HepG2 (cell line): ENCODE data around the gene SEC16A. TPM values are rescaled to one million over a fixed set of nuclear protein-coding genes. Genes with fewer than 3 reads are reported as not detected.
A peak's percentile ranks its signal among the peaks of the same experiment; 100 is the strongest.

Experiments
- AFF4 ChIP-seq: sonication (generic); formaldehyde crosslinking; IDR thresholded peaks from 2 replicates; pipeline ENCODE4 v1.4.0; 2020; ENCODE audit warnings: missing genetic modification reagents
- ATF3 ChIP-seq: sonication (generic); formaldehyde crosslinking; IDR thresholded peaks from 2 replicates; pipeline ENCODE4 v1.4.0; 2020; ENCODE audit warnings: missing genetic modification reagents
- GATAD2A ChIP-seq: IDR thresholded peaks from 2 replicates; pipeline ENCODE4 v1.6.1; 2016
- HDAC6 ChIP-seq: fragments of 200-600 bp; sonication (generic); IDR thresholded peaks from 2 replicates; pipeline ENCODE4 v1.7.0; 2017; ENCODE audit warnings: mild to moderate bottlenecking, antibody characterized with exemption, low read length, low read depth
- KDM5B ChIP-seq: sonication (generic); formaldehyde crosslinking; IDR thresholded peaks from 2 replicates; pipeline ENCODE4 v1.4.0; 2020; ENCODE audit warnings: missing genetic modification reagents, mild to moderate bottlenecking, borderline replicate concordance
- NFATC3 ChIP-seq: sonication (generic); formaldehyde crosslinking; IDR thresholded peaks from 2 replicates; pipeline ENCODE4 v1.5.1; 2020; ENCODE audit warnings: mild to moderate bottlenecking, missing genetic modification reagents
- NFE2 ChIP-seq: sonication (generic); formaldehyde crosslinking; IDR thresholded peaks from 2 replicates; pipeline ENCODE4 v1.4.0; 2020; ENCODE audit warnings: missing genetic modification reagents
- NRL ChIP-seq: sonication (generic); formaldehyde crosslinking; IDR thresholded peaks from 2 replicates; pipeline ENCODE4 v1.5.0; 2020; ENCODE audit warnings: missing genetic modification reagents, mild to moderate bottlenecking, moderate library complexity, borderline replicate concordance
- PHF21A ChIP-seq: sonication (generic); formaldehyde crosslinking; IDR thresholded peaks from 2 replicates; pipeline ENCODE4 v1.5.0; 2020; ENCODE audit warnings: mild to moderate bottlenecking, missing genetic modification reagents
- PRPF4 ChIP-seq: fragments of 200-400 bp; formaldehyde crosslinking; IDR thresholded peaks from 2 replicates; pipeline ENCODE4 v1.6.1; 2016; ENCODE audit warnings: low read length, low read depth; ENCODE audit not compliant: poor library complexity, severe bottlenecking
- RORA ChIP-seq: sonication (generic); formaldehyde crosslinking; IDR thresholded peaks from 2 replicates; pipeline ENCODE4 v1.5.0; 2020; ENCODE audit warnings: mild to moderate bottlenecking, missing genetic modification reagents, moderate library complexity
- SP2 ChIP-seq: sonication (generic); formaldehyde crosslinking; IDR thresholded peaks from 2 replicates; pipeline ENCODE4 v1.5.1; 2020; ENCODE audit warnings: mild to moderate bottlenecking, missing genetic modification reagents
- WIZ ChIP-seq: sonication (generic); formaldehyde crosslinking; IDR thresholded peaks from 2 replicates; pipeline ENCODE4 v1.5.1; 2020; ENCODE audit warnings: mild to moderate bottlenecking, missing genetic modification reagents
- ZBTB39 ChIP-seq: sonication (generic); formaldehyde crosslinking; IDR thresholded peaks from 2 replicates; pipeline ENCODE4 v1.5.0; 2020; ENCODE audit warnings: missing genetic modification reagents
- ZBTB7B ChIP-seq: sonication (generic); formaldehyde crosslinking; IDR thresholded peaks from 2 replicates; pipeline ENCODE4 v1.4.0; 2020; ENCODE audit warnings: missing genetic modification reagents
- ZFP82 ChIP-seq: sonication (generic); formaldehyde crosslinking; IDR thresholded peaks from 2 replicates; pipeline ENCODE4 v1.5.1; 2020; ENCODE audit warnings: mild to moderate bottlenecking, missing genetic modification reagents, borderline replicate concordance
- ZHX1 ChIP-seq: sonication (generic); formaldehyde crosslinking; IDR thresholded peaks from 2 replicates; pipeline ENCODE4 v1.8.1; 2022; ENCODE audit warnings: low read depth, mild to moderate bottlenecking, missing genetic modification reagents
- ZNF124 ChIP-seq: sonication (generic); formaldehyde crosslinking; IDR thresholded peaks from 2 replicates; pipeline ENCODE4 v1.4.0; 2020; ENCODE audit warnings: missing genetic modification reagents
- ZNF781 ChIP-seq: sonication (generic); formaldehyde crosslinking; IDR thresholded peaks from 2 replicates; pipeline ENCODE4 v1.5.1; 2020; ENCODE audit warnings: borderline replicate concordance, mild to moderate bottlenecking, missing genetic modification reagents; ENCODE audit errors: not compliant biosample characterization
- ZNF883 ChIP-seq: sonication (generic); formaldehyde crosslinking; IDR thresholded peaks from 2 replicates; pipeline ENCODE4 v1.5.1; 2020; ENCODE audit warnings: mild to moderate bottlenecking, missing genetic modification reagents; ENCODE audit errors: not compliant biosample characterization
- polyA plus RNA-seq, 8 experiments: library from polyadenylated mRNA; depleted of rRNA in 3 of 8; stranded (reverse) in 7 of 8; unstranded in 1 of 8; fragments of >200 nt; fragmentation: Illumina TruSeq in 4 of 8; extraction: Trizol in 4 of 8; gene quantifications; 2 replicates each; pipeline versions ENCODE4 v1.2.1 to v1.2.3, GENCODE V29; 2011 to 2016; ENCODE audit warnings: low read depth in 4 of 8, missing spikeins in 1 of 8, mixed read lengths in 1 of 8; ENCODE audit not compliant: insufficient read depth in 1 of 8
- total RNA-seq, 5 experiments: library from RNA; depleted of rRNA; stranded (reverse); fragments of >200 nt; fragmentation: Illumina TruSeq; extraction: Trizol; gene quantifications; 2 replicates each; pipeline ENCODE4 v1.2.3, GENCODE V29; 2016; ENCODE audit warnings: low read depth in 1 of 5

SEC16A gene
- total and polyA plus RNA-seq, 2 of the 13 experiments (the other 11 are each of a cell fraction or from before 2014, with no cell fraction given) = 15.9 to 18.9 TPM

DNA sequence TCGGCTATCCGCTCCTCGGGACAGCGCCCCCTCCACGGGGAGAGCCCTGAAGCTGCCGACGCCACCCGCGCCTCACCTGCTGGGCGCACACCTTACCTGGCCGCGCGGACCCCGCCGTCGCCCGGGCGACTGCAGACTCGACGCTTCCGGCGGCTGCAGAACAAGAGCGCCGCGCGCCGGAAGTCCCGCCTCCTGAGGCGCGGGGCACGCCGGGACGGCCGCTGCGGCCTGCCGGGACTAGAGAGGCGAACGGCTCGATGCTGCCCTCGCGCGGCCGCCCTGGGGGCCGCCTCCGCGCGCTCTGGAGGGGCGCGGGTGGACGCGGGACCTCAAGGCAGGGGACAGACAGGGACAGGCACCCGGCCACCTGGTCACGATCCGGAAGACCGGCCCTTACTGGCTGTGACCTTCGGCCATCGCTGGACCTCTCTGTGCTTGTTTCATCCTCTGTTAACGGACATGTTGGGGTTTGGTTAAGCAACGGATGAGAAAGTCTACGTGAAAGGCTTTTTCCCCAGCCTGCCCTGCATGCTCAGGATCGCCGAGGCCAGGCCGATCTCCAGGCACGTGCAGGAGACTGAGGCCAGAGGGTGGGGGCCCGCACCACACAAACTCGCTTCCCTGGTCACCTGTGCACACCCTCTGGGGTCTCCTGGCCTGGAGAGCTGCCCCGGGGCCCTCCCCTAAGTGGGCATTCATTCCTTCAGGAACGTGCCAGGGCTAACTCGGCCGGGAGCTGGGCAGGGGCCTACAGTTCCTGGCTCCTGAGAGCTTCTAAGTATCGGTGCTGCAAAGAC is 82.6 kb downstream of the SEC16A start, which contains the start of gene SNAPC4 (continued):
- no peak; the same call in 1 of the 2 replicates for TF ChIP-seq WIZ
- TF ChIP-seq GATAD2A (CRISPR knock-in tag) = no peak
- no peak for TF ChIP-seq AFF4 (CRISPR knock-in tag)
- peak; percentile 94 for TF ChIP-seq SP2
- TF ChIP-seq RORA (CRISPR knock-in tag) = no peak
- TF ChIP-seq ZNF883 = peak; percentile 47
- no peak for TF ChIP-seq NFE2 (CRISPR knock-in tag)
- no peak for TF ChIP-seq ZFP82 (CRISPR knock-in tag)
- TF ChIP-seq NFATC3 (CRISPR knock-in tag) = no peak
- 0 out of 2 replicates have a peak, but pooled peaks have one; percentile 52 for TF ChIP-seq ZBTB39 (CRISPR knock-in tag)
- TF ChIP-seq ZNF124 (CRISPR knock-in tag) = no peak
- TF ChIP-seq KDM5B (CRISPR knock-in tag) = no peak; the same call in 1 of the 2 replicates
- TF ChIP-seq ZHX1 (CRISPR knock-in tag) = no peak
- TF ChIP-seq PHF21A = peak; percentile 63; the same call in 1 of the 2 replicates
- TF ChIP-seq NRL (CRISPR knock-in tag) = no peak; the same call in 1 of the 2 replicates
- TF ChIP-seq ZBTB7B (CRISPR knock-in tag) = no peak
- no peak for TF ChIP-seq HDAC6
- no peak for TF ChIP-seq ZNF781 (CRISPR knock-in tag)
- TF ChIP-seq ATF3 (CRISPR knock-in tag) = no peak
- no peak for TF ChIP-seq PRPF4
